HG02571 (cell line): Measurements from ENCODE around the gene HTR4.

Experiments
- ATAC-seq: cut with Tn5 transposase; IDR thresholded peaks from one replicate; pipeline ENCODE4 v1.9.1; 2021; ENCODE audit warnings: mild to moderate bottlenecking, moderate library complexity; ENCODE audit not compliant: unreplicated experiment

The HTR4 gene

GRCh38 chr5:148445578-148445977 is 208.7 kb downstream of the HTR4 start:
- ATAC-seq = no peak

GRCh38 chr5:148443998-148444397 is 210.3 kb downstream of the HTR4 start:
- ATAC-seq = peak; percentile 89

- no peak for ATAC-seq
Observed at GRCh38 chr5:148443241-148443640, 211.1 kb downstream of the HTR4 start.

- no peak for ATAC-seq
Observed at GRCh38 chr5:148438933-148439332, 215.4 kb downstream of the HTR4 start.

- ATAC-seq = no peak
Observed at GRCh38 chr5:148437249-148437648, 217.1 kb downstream of the HTR4 start.

- no peak for ATAC-seq
Observed at GRCh38 chr5:148436029-148436428, 218.3 kb downstream of the HTR4 start.

GRCh38 chr5:148433826-148434225 is 220.5 kb downstream of the HTR4 start:
- ATAC-seq = no peak
